ENCODE measurements around the gene ARL6IP6.
"Not testable (repeated sequence)": the region's sequence is repeated elsewhere in the genome, so short reads cannot be mapped to it uniquely, and the experiment has no call there.

Gene ARL6IP6

GRCh38 chr2:152723918-152724317 is 5.5 kb downstream of the ARL6IP6 start:
- no peak for DNase-seq

GRCh38 chr2:152729844-152730243 is 11.4 kb downstream of the ARL6IP6 start:
- no peak for DNase-seq

GRCh38 chr2:152730591-152731333 is 12.3 kb downstream of the ARL6IP6 start:
- no peak for DNase-seq

GRCh38 chr2:152737509-152737908 is 19.1 kb downstream of the ARL6IP6 start:
- DNase-seq, result not testable (repeated sequence)

- no peak for DNase-seq
Measured at GRCh38 chr2:152738438-152738837, 20.0 kb downstream of the ARL6IP6 start.

- DNase-seq, result not testable (repeated sequence)
Measured at GRCh38 chr2:152739705-152740104, 21.3 kb downstream of the ARL6IP6 start.

- DNase-seq, result peak; percentile 43 to 64
Measured at GRCh38 chr2:152740743-152741328, 22.4 kb downstream of the ARL6IP6 start.

- peak; percentile 10 to 47 for DNase-seq
Measured at GRCh38 chr2:152743002-152743401, 24.6 kb downstream of the ARL6IP6 start.

GRCh38 chr2:152747751-152748150 is 29.3 kb downstream of the ARL6IP6 start:
- DNase-seq, result not testable (repeated sequence)

GRCh38 chr2:152755029-152755428 is 36.6 kb downstream of the ARL6IP6 start:
- no peak for DNase-seq

- DNase-seq, result no peak
Measured at GRCh38 chr2:152759290-152760072, 41.1 kb downstream of the ARL6IP6 start.

GRCh38 chr2:152761214-152761613 is 42.8 kb downstream of the ARL6IP6 start:
- DNase-seq, result no peak

GRCh38 chr2:152762202-152762601 is 43.8 kb downstream of the ARL6IP6 start:
- DNase-seq, result no peak

GRCh38 chr2:152763208-152763607 is 44.8 kb downstream of the ARL6IP6 start:
- DNase-seq, result not testable (repeated sequence)

- no peak for DNase-seq
Measured at GRCh38 chr2:152763651-152764050, 45.2 kb downstream of the ARL6IP6 start.

GRCh38 chr2:152766928-152767327 is 48.5 kb downstream of the ARL6IP6 start:
- DNase-seq, result no peak

- DNase-seq, result no peak
Measured at GRCh38 chr2:152781175-152781574, 62.8 kb downstream of the ARL6IP6 start.

- DNase-seq, result no peak
Measured at GRCh38 chr2:152782171-152782570, 63.8 kb downstream of the ARL6IP6 start.

GRCh38 chr2:152790883-152791282 is 72.5 kb downstream of the ARL6IP6 start:
- DNase-seq, result no peak

- DNase-seq, result peak; percentile 2 to 21
Measured at GRCh38 chr2:152791979-152792378, 73.6 kb downstream of the ARL6IP6 start.

- DNase-seq, result no peak
Measured at GRCh38 chr2:152792974-152793373, 74.6 kb downstream of the ARL6IP6 start.

- DNase-seq, result no peak
Measured at GRCh38 chr2:152796941-152797340, 78.5 kb downstream of the ARL6IP6 start.

GRCh38 chr2:152804687-152805408 is 86.4 kb downstream of the ARL6IP6 start:
- no peak for DNase-seq
